Fibroblast of peridontal ligament (primary cell): ENCODE data around the gene AKT3.

ENCODE experiments used
- DNase-seq: peaks from one replicate; pipeline ENCODE4 v3.0.0-alpha.2; 2010; ENCODE audit errors: extremely low read depth

Gene AKT3

DNA sequence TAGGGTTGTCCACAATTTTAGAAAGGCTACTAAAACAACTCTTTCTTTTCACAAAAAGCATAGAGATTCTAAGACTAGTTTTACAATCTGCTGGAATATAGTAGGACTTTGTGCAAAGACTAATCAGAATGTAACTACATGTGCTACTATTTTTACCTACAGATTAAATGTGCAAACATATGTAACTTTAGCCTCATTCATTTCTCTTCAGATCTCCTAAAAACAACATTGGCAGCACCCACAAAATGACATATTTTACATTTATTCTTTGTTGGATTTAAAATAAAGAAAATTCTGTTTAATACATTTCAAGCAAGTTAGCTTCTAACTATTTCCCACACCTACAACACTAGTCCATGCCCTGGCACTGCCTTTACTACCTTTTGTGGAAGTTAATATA lies 292.2 kb downstream of the AKT3 start:
- no peak for DNase-seq

- no peak for DNase-seq
These were observed 295.4 kb downstream of the AKT3 start for GRCh38 chr1:243554686-243555085.

- DNase-seq: no peak
These were observed 297.0 kb downstream of the AKT3 start for GRCh38 chr1:243553090-243553489.

GRCh38 chr1:243550276-243550675 lies 299.8 kb downstream of the AKT3 start:
- DNase-seq: no peak

DNA sequence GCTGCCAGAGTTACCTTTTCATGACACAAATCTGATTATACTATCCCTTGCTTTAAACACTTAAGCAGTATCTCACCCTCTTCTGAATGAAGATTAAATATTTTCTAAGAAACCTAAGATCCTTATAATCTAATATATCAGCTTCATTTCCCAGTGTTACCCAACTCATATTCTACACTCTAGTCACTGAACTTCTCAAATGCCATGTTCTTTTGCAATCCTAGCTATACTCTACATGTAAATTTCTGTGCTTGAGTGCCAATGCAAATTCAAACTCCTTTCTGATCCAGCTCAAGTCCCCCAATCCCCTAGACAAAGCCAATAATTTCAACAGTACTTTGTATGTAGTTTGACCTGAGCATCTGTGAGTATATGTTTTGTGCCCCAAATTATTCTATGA lies 300.3 kb downstream of the AKT3 start:
- DNase-seq: peak; percentile 21

GRCh38 chr1:243549108-243549507 lies 300.9 kb downstream of the AKT3 start:
- DNase-seq: peak; percentile 42

DNA sequence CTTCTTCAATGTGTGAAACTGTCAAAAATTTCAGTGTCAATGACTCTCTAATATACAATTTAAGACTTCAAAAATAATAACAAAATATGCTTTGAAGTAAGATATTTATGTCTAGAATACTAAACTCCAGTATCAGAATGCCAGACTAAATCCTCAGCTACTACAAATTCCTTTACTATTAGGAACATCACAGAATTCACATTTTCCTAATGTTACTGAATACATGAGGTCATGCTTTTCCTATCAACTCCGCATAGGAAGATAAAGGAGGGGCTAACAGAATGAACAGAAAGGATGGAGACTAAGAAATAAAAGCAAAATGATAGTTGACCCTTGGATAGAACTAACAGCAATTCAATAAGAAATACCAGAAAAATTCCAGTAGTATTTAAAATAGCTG lies 301.5 kb downstream of the AKT3 start:
- no peak for DNase-seq

DNA sequence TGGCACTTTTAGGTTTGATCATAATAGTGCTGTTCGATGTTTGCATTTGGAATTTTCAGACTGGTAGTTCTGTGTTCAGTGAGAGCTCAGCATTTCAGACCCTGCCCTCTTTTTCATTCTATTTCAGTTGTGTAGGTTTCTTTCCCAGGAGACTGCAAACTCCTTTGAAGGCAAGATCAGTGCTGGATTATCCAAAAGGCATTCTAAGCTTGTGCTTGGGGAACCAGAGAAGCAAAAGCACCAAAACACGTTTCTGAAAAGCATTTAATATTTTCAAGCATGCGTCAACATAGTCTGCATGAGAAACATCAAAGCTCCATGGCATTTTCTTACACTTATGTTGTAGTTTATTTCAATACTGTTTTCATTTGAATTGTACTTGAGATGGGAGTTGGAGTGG lies 302.2 kb downstream of the AKT3 start:
- DNase-seq: no peak

DNA sequence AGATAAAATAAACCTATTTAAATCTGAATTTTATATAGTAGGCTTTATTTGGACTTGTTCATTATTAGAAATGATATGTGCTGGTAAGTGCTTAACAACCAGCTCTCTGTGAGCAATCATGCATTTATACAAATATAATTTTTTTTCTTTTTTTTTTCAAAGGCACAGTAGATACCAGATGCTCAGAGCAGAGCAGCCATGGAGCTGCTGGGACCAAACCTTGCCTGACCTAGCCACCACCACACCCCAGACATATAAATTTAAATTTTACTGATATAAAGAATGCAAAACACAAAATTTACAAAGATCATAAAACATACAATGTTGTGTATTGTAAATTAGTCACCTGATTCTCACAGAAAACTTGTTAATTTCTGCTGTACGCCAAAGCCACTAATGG lies 303.6 kb downstream of the AKT3 start:
- DNase-seq: no peak

- no peak for DNase-seq
These were observed 306.5 kb downstream of the AKT3 start for GRCh38 chr1:243543501-243543900.

DNA sequence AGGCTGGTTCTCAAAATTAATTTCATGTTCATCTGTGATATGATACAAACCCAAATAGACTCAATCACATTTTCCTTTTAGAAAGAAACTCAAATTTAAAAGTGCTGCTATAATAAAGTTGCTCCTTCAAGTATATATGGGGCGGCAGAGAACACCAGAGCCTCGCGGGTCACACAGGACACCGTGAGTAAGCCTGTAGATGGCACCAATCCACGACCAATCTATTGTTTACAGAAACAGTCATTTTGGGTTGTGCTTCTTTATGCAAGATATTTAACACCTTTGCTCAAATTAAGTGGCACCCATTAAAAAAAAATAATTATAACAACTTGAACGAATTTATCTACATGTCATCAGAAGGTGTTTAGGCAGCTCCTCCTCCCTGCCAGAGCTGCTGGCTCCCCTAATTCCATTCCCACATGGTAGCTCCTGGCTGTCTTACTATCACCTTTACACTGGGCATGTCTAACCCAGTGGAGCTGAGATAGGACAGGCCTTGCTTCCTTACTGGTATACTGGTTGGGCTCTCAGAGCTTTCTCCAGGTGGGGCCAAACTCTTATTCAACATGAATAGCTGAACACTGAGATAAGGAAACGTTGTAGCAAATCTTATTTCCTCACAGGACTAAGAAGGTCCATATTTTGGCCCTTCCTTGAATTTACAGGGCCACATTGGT lies 307.2 kb downstream of the AKT3 start:
- DNase-seq: no peak

DNA sequence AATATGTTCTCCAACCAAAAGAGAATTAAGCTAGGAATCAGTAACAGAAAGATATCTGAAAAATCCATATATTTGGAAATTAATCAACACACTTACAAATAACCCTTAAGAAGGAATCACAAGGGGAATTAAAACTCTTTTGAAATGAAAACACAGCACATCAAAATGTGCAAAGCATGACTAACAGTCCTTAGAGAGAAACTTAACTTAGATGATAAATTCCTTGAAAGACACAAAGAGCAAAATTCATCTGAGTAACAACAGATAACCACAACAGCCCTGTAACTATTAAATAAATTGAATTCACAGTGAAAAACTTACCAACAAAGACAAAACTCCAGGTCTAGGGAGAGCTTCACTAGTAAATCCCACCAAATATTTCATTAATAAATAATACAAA lies 310.4 kb downstream of the AKT3 start:
- peak; percentile 41 for DNase-seq

GRCh38 chr1:243535014-243535413 lies 315.0 kb downstream of the AKT3 start:
- no peak for DNase-seq

DNA sequence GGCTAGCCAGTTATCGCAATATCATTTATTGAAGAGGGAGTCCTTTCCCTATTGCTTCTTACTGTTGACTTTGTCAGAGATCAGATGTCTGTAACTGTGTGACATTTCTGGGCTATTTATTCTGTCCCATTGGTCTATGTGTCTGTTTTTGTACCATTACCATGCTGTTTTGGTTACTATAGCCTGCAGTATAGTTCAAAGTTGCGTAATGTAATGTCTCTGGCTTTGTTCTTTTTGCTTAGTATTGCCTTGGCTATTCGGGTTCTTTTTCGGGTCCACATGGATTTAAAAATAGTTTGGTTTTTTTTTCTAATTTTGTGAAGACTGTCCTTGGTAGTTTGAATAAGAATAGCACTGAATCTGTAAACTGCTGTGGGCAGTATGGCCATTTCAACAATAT lies 320.5 kb downstream of the AKT3 start:
- DNase-seq: no peak

DNA sequence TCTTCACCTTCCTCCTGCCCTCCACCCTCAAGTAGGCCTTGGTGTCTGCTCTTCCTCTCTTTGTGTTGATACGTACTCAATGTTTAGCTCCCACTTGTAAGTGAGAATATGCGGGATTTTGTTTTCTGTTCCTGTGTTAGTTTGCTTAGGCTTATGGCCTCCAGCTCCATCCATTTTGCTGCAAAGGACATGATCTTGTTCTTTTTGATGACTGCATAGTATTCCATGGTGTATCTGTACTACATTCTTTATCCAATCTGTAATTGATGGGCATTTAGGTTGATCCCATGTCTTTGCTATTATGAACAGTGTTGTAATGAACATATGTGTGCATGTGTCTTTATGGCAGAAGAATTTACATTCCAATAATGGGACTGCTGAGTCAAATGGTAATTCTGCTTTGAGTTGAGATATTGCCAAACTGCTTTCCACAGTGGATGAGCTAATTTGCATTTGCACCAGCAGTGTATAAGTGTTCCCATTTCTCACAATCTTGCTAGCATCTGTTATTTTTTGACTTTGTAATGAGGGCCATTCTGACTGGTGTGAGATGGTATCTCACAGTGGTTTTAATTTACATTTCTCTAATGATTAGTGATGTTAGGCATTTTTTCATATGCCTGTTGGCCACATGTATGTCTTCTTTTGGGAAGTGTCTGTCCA lies 321.5 kb downstream of the AKT3 start:
- DNase-seq: no peak

GRCh38 chr1:243526180-243526579 lies 323.9 kb downstream of the AKT3 start:
- no peak for DNase-seq

- DNase-seq: peak; percentile 91
These were observed 325.0 kb downstream of the AKT3 start for GRCh38 chr1:243525085-243525487.

- no peak for DNase-seq
These were observed 326.3 kb downstream of the AKT3 start for GRCh38 chr1:243523766-243524165.

DNA sequence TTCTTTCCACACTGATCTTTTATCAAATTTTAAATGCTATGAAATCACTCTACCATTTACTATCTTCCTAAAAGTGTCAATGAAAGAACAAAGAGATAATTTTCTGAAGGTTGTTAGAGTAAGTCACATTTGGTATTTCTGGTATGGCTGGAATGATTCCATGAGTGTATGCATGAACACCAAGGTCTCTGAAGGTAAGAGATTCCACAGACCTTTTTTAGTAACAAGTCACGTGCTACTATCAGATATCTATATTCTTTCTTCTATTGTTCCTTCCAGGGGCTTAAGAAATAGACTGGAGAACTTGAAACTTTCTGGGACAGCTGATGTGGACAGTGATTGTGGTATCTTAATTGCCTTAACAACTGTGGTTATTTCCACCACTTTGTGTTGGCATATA lies 329.2 kb downstream of the AKT3 start:
- DNase-seq: no peak

- no peak for DNase-seq
These were observed 335.1 kb downstream of the AKT3 start for GRCh38 chr1:243514927-243515326.

DNA sequence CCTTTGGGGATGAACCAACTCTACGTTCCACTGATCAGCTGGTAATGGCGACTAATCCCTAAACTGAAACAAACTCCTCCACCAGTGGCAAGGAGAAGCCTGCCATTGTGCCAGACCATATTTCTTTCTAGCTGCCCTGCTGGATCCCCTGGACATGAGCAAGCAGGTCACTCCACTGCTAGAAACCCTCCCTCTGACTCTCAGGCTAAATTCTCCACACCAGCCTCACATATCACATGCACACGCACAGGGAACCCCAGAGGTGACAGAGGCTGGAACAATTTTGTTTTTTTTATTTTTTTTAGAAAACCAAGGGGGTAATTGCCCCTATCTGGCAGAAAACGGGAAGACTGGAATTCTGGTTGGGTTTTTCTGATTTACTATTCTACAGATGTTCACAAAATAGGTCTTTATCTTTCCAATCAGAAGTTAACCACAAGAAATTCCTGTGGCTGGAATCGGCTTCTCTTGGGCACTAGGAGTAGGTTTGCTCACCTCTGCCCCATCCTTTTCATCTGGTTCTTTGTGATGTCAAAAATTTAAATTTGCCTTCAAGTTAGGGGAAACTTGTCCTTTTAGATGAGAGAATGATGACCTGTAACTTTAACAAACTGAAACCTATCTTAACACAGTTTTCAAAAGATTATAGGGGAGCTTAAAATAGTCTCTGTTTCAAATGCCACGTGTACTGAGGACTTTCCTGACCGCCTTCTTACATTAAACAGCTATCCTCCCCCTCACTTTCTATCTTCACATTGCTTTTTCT lies 336.1 kb downstream of the AKT3 start:
- peak; percentile 52 for DNase-seq

DNA sequence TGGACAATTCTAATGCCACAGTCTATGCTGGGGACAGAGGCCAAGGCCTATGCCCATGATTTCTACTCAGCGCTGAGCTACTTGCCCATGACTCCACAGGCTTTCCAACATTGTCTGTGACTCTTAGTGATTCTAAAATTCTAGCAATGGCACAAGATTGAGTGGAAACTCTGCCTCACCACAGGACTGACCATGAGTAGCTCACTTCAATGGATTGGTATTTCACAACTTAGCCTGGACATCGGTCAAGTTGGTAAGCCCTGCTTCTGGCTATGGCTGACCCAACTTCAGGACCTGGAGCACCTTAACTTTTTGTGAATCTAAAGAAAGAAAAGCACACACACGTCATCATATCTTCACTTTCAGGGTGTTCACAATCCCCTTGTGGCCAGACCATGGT lies 339.1 kb downstream of the AKT3 start:
- no peak for DNase-seq

- no peak for DNase-seq
These were observed 341.1 kb downstream of the AKT3 start for GRCh38 chr1:243508943-243509342.
